Stomach smooth muscle (tissue), 2 donors: Measurements from ENCODE around the gene GABRR1.

Experiments used
- H3K27ac ChIP-seq: one replicate; pipeline ENCODE4 v1.7.0; 2013; ENCODE audit warnings: mild to moderate bottlenecking, low read length, inconsistent platforms
- H3K27me3 ChIP-seq, 2 donors: one replicate each; pipeline ENCODE4 v1.7.0; 2013; ENCODE audit warnings: low read length in 2 of 2; ENCODE audit not compliant: insufficient read depth in 2 of 2, control insufficient read depth in 1 of 2
- H3K36me3 ChIP-seq, 2 donors: one replicate each; pipeline ENCODE4 v1.7.0; 2013; ENCODE audit warnings: low read length in 2 of 2; ENCODE audit not compliant: control insufficient read depth in 2 of 2, insufficient read depth in 2 of 2
- H3K4me1 ChIP-seq: one replicate; pipeline ENCODE4 v1.7.0; 2013; ENCODE audit warnings: low read length; ENCODE audit not compliant: control insufficient read depth, insufficient read depth
- H3K4me3 ChIP-seq, 2 donors: one replicate each; pipeline ENCODE4 v1.7.0; 2013; ENCODE audit warnings: low read length in 2 of 2
- H3K9ac ChIP-seq, 2 donors: one replicate each; pipeline ENCODE4 v1.7.0; 2013; ENCODE audit warnings: low read length in 2 of 2, mild to moderate bottlenecking in 1 of 2
- H3K9me3 ChIP-seq, 2 donors: one replicate each; pipeline ENCODE4 v1.7.0; 2013; ENCODE audit warnings: low read length in 2 of 2; ENCODE audit not compliant: control insufficient read depth in 2 of 2
- donor health status: healthy.
- donor health status: Pancreatic carcinoma.

The GABRR1 gene

DNA sequence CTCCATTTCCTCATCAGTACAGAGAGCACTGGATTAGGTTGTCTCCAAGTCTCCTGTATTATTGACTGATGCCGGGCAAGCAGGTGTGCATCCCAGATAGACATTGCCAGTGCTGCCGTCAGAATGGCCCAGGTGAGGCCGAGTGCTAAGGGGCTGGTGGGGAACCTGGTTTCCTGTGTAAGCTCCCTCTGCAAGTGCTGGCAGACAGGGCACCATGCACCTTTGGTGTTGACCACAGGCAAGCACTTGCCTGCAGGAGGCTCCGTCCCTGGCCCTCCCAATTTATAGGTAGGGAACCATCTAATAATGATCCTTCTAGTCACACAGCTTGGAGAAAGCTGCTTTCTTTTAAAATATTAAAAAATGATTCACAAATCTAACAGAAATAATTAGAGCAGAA lies 747 bp downstream of the GABRR1 start:
- no peak overlapping the region for H3K27ac ChIP-seq
- H3K9me3 ChIP-seq = no peaks in the 10 kb centered on the region

DNA sequence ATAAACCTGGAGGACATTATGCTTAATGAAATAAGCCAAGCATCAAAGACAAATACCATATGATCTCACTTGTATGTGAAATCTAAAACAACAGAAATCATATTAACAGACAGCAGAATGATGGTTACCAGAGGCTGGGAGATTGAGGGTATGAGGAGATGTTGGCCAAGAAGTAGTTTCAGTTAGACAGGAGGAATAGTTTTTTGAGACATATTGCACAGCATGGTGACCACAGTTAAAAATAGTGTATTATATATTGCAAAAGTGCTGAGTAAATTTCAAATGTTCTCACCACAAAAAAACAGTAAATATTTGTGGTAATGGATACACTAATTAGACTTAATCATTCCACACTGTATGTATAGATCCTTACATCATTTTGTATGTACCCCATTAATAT lies 1.8 kb downstream of the GABRR1 start:
- no peak overlapping the region for H3K27ac ChIP-seq
- H3K4me1 ChIP-seq = no peaks in the 10 kb centered on the region
- H3K27me3 ChIP-seq = no peaks in the 10 kb centered on the region
- no peak overlapping the region for H3K4me3 ChIP-seq
- H3K9ac ChIP-seq = no peak overlapping the region
- H3K36me3 ChIP-seq = no peaks in the 10 kb centered on the region
- no peaks in the 10 kb centered on the region for H3K9me3 ChIP-seq

More for the DNA sequence above, 747 bp downstream of the GABRR1 start:
- H3K4me3 ChIP-seq = no peak overlapping the region
- no peaks in the 10 kb centered on the region for H3K36me3 ChIP-seq
- H3K4me1 ChIP-seq = no peaks in the 10 kb centered on the region
- no peak overlapping the region for H3K9ac ChIP-seq
- H3K27me3 ChIP-seq = no peaks in the 10 kb centered on the region

DNA sequence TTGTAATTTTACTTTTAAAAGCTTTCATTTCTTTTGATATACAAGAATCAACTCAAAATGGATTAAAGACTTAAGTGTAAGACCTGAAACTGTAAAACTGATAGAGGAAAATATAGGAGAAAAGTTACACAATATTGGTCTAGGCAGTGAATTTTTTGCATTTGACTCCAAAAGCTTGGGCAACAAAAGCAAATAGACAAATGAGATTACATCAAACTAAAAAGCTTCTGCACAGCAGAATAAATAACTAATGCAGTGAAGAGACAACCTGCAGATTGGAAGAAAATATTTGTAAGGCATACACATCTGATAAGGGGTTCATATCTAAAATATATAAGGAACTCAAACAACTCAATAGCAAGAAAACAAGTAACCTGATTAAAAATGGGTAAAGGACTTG lies 3.0 kb downstream of the GABRR1 start:
- H3K9ac ChIP-seq = no peak overlapping the region
- no peaks in the 10 kb centered on the region for H3K9me3 ChIP-seq
- no peaks in the 10 kb centered on the region for H3K27me3 ChIP-seq
- no peaks in the 10 kb centered on the region for H3K4me1 ChIP-seq
- H3K27ac ChIP-seq = no peak overlapping the region
- no peaks in the 10 kb centered on the region for H3K36me3 ChIP-seq
- no peak overlapping the region for H3K4me3 ChIP-seq

DNA sequence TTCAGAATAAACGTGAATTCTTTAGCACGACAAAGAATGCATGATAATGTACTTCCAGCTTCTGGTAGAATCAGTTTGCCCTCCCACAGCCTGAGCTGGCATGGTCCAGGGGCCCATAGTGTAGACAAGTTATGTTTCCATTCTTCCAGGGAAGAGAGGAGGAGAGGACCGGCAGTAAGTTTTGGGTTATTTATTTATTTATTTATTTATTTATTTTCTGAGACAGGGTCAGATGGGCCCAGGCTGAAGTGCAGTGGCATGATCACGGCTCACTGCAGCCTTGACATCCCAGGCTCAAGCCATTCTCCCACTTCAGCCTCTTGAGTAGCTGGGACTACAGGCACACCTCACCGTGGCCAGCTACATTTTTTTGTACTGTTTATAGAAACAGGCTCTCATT lies 4.7 kb downstream of the GABRR1 start:
- H3K4me3 ChIP-seq = no peak overlapping the region
- no peaks in the 10 kb centered on the region for H3K4me1 ChIP-seq
- H3K9ac ChIP-seq = no peak overlapping the region
- no peaks in the 10 kb centered on the region for H3K36me3 ChIP-seq
- H3K27ac ChIP-seq = no peak overlapping the region
- H3K9me3 ChIP-seq = no peaks in the 10 kb centered on the region
- H3K27me3 ChIP-seq = no peaks in the 10 kb centered on the region

DNA sequence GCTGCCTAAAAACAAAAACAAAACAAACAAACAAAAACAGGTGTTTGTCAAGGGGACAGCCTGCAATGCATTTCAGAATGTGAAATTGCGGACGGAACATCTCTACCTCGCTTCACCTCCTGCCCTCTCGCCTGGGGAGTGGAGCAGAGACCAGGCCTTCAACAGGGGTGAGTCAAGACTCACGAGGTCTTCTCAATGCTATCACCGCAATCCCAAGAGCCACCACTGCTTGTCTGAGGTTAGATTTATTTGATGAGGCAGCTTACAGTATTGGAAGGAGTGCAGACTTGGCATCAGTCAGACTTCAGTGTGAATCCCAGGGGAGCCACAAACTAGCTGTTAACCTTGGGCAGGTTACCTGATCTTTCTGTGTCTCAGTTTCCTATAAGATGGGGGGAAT lies 7.7 kb downstream of the GABRR1 start:
- Histone ChIP-seq H3K36me3 (no peaks in the 10 kb centered on the region), H3K4me3 (no peak overlapping the region), H3K9ac (no peak overlapping the region), H3K27me3 (no peaks in the 10 kb centered on the region), H3K27ac (no peak overlapping the region), H3K9me3 (no peaks in the 10 kb centered on the region), H3K4me1 (no peaks in the 10 kb centered on the region)

DNA sequence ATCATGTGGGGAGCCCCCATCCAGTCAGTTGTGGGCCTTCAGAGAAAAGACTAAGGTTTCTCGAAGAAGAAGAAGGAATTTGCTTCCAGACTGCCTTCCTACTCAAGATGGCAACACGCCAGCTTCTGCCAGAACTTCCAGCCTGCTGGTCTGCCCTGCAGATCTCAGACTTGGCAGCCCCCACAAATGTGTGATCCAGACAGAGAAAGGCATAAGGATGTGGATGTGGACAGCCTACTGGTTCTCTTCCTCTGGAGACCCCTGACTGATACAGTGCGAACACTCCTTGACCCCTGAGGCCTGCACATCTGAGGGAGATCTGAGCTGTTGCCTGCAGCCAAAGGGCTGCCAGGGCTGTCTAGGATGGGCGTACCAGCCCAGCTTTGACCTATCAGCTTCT lies 8.6 kb downstream of the GABRR1 start:
- no peak overlapping the region for H3K9ac ChIP-seq
- H3K27me3 ChIP-seq = no peaks in the 10 kb centered on the region
- no peak overlapping the region for H3K27ac ChIP-seq
- no peak overlapping the region for H3K4me3 ChIP-seq
- no peaks in the 10 kb centered on the region for H3K9me3 ChIP-seq
- H3K36me3 ChIP-seq = no peaks in the 10 kb centered on the region
- H3K4me1 ChIP-seq = no peaks in the 10 kb centered on the region

DNA sequence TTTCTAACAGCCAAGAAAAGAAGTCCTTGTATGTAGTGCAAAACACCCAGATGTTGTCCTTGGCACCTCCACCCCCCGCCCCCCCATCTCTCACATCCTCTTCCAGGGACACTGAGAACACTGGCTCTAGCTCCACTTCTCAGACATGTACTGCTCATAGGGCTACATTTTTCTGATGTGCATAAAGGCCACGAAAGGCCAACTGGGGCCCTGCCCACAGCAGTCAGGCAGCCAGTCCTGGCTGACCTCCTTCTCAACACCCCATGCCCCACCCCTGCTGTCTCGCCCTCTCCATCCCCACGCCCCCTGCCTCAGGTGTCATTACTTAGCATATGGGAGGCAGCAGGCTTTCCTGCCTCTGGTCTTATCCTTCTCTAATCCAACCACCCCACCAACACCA lies 11.3 kb downstream of the GABRR1 start:
- Histone ChIP-seq H3K36me3 (no peaks in the 10 kb centered on the region), H3K9ac (no peak overlapping the region), H3K4me3 (no peak overlapping the region), H3K27ac (no peak overlapping the region), H3K9me3 (no peaks in the 10 kb centered on the region), H3K27me3 (no peaks in the 10 kb centered on the region), H3K4me1 (no peaks in the 10 kb centered on the region)

DNA sequence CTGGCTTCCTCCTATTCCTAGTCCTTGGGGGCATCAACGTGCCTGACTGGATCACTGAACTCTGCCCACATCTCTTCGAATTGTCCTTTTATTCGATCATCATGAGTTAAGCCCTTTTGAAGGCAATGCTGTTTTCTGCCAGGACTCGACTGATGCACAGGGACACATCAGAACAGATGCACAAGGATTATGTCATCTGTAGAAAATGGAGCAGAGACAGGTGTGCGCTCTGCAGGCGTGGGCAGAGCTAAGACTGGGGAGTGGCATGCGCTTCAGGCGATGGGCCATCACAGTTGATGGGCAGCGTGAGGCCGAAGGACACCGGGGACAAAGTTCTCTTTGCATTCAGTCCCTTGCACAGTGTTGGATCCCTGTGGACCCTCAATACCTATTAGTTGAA lies 13.1 kb downstream of the GABRR1 start:
- H3K36me3 ChIP-seq = no peaks in the 10 kb centered on the region
- no peaks in the 10 kb centered on the region for H3K9me3 ChIP-seq
- H3K9ac ChIP-seq = no peak overlapping the region
- no peak overlapping the region for H3K27ac ChIP-seq
- no peaks in the 10 kb centered on the region for H3K27me3 ChIP-seq
- H3K4me3 ChIP-seq = no peak overlapping the region
- no peaks in the 10 kb centered on the region for H3K4me1 ChIP-seq

DNA sequence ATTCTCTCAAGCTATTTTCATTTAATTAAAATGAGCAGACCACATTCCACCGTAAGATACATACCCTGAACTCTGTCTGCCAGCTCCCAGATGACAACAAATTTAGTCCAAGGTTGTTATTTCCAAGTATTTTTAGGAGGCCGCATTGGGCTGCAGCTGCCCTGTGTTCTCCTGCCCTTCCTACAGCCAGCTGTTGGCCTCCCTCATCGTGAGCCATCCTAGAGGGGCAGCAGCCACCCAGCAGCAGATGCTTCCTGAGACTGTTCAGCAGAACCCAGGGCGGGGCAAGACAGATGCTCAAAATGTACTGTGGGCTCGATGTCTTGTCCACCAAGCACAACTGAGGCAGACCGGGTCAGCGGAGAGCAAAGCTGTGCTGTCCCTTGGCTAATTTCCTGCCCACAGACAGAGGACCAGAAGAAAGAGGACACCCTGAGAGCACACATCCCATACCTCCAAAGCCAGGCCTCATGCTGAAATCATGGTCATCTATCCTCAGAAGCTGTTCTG lies 16.4 kb downstream of the GABRR1 start:
- Histone ChIP-seq H3K27me3 (no peaks in the 10 kb centered on the region), H3K27ac (no peak overlapping the region), H3K4me1 (no peaks in the 10 kb centered on the region), H3K9me3 (no peaks in the 10 kb centered on the region), H3K36me3 (no peaks in the 10 kb centered on the region), H3K4me3 (no peak overlapping the region), H3K9ac (no peak overlapping the region)

DNA sequence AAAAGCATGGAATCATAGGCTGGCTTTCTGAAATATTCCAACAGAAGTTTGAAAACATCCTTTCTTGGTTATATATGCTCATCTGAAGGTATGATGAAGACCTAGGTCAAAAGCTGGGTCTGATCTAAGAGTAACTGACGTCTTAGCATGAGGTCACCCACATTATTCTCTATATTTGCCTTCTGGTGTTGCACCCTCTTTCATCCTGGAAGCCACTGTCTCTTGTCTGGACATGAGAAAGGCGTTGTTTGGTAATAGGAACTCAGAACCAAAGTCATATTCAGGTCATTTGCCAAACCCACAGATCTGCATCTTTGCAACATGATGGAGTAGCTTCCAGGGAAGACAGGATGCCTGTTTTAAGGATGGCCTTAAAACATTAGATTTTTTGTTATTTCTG lies 17.6 kb downstream of the GABRR1 start:
- no peaks in the 10 kb centered on the region for H3K4me1 ChIP-seq
- no peaks in the 10 kb centered on the region for H3K27me3 ChIP-seq
- no peak overlapping the region for H3K9ac ChIP-seq

DNA sequence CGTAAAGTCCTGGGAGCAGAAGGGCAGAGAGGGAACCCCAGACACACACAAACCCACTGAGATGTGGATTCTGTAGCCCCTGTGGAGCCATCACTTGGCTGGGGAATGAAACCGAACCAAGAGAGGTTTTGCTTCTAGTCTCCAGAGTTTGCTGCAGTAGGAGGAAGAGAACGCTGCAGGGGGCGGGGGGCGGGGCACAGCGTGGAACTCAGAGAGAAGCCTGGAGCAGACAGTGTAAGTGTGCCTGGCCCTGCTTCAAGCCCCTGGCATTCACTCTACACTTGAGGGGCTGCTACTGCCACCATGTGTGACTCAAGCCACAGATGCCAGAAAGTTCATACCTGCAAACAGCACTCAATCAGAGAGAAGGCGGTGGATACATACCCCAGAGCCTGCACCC lies 18.9 kb downstream of the GABRR1 start:
- no peaks in the 10 kb centered on the region for H3K36me3 ChIP-seq
- no peaks in the 10 kb centered on the region for H3K27me3 ChIP-seq
- H3K4me3 ChIP-seq = no peak overlapping the region
- H3K4me1 ChIP-seq = no peaks in the 10 kb centered on the region
- no peak overlapping the region for H3K9ac ChIP-seq
- H3K27ac ChIP-seq = no peak overlapping the region
- peaks cover 0 to 6% of the 10 kb centered on the region in 2 donors for H3K9me3 ChIP-seq

More for the DNA sequence above, 17.6 kb downstream of the GABRR1 start:
- no peak overlapping the region for H3K27ac ChIP-seq
- no peaks in the 10 kb centered on the region for H3K36me3 ChIP-seq
- no peaks in the 10 kb centered on the region for H3K9me3 ChIP-seq
- no peak overlapping the region for H3K4me3 ChIP-seq
